HEK293 (cell line): ENCODE data around the gene TRIM62.

Experiments
- CTCF ChIA-PET: fragments of 350-600 bp; formaldehyde crosslinking; extraction: SDS; loops from one replicate; lab custom pipeline; 2021; ENCODE audit warnings: antibody characterized with exemption; lab: Yijun Ruan, JAX
- POLR2A ChIA-PET: fragments of 300-600 bp; formaldehyde crosslinking; extraction: SDS; loops from one replicate; lab custom pipeline; 2020; ENCODE audit warnings: antibody characterized with exemption, inconsistent platforms; lab: Yijun Ruan, JAX
- H3K27ac ChIP-seq: fragments of 200-500 bp; sonication (Bioruptor generic); 2 replicates; pipeline ENCODE4 v1.5.1; 2014; ENCODE audit warnings: low read depth, low read length, control low read depth, inconsistent platforms; ENCODE audit errors: extremely low read depth
- H3K36me3 ChIP-seq, 2 experiments: fragments of 200-500 bp in 1 of 2; sonication (Bioruptor generic) in 1 of 2; 1 replicate in 1 of 2; 2 replicates in 1 of 2; pipeline ENCODE4 v1.5.1; 2014 to 2017; ENCODE audit warnings: inconsistent platforms in 2 of 2, low read length in 2 of 2; ENCODE audit not compliant: control insufficient read depth in 2 of 2, insufficient read depth in 1 of 2
- H3K4me1 ChIP-seq: fragments of 200-500 bp; sonication (Bioruptor generic); 2 replicates; pipeline ENCODE4 v1.5.1; 2014; ENCODE audit warnings: mild to moderate bottlenecking, low read length, inconsistent platforms; ENCODE audit not compliant: control insufficient read depth, insufficient read depth
- H3K4me3 ChIP-seq: 2 replicates; pipeline ENCODE4 v1.5.1; 2011; ENCODE audit warnings: low read depth, mild to moderate bottlenecking, control low read depth, low read length, moderate library complexity
- H3K9me3 ChIP-seq: fragments of 200-500 bp; sonication (Bioruptor generic); 2 replicates; pipeline ENCODE4 v1.5.1; 2014; ENCODE audit warnings: low read depth, low read length, inconsistent platforms; ENCODE audit not compliant: control insufficient read depth, insufficient read depth
- HIC1 ChIP-seq: fragments of 450-650 bp; formaldehyde crosslinking; IDR thresholded peaks from 2 replicates; pipeline ENCODE4 v1.5.1; 2016; ENCODE audit warnings: missing biosample characterization, missing genetic modification characterization
- HOXA7 ChIP-seq: sonication (generic); formaldehyde crosslinking; IDR thresholded peaks from 2 replicates; pipeline ENCODE4 v1.8.1; 2022; ENCODE audit warnings: missing genetic modification reagents, borderline replicate concordance
- MYNN ChIP-seq: fragments of 450-650 bp; formaldehyde crosslinking; IDR thresholded peaks from 2 replicates; pipeline ENCODE4 v1.5.1; 2016; ENCODE audit warnings: missing biosample characterization, missing genetic modification characterization, borderline replicate concordance
- PRDM10 ChIP-seq: fragments of 450-650 bp; formaldehyde crosslinking; IDR thresholded peaks from 2 replicates; pipeline ENCODE4 v1.5.1; 2016; ENCODE audit warnings: missing biosample characterization, missing genetic modification characterization
- PRDM4 ChIP-seq: fragments of 450-650 bp; formaldehyde crosslinking; IDR thresholded peaks from 2 replicates; pipeline ENCODE4 v1.5.1; 2017; ENCODE audit warnings: missing biosample characterization, missing genetic modification characterization
- PRDM6 ChIP-seq: fragments of 450-650 bp; formaldehyde crosslinking; IDR thresholded peaks from 2 replicates; pipeline ENCODE4 v1.5.1; 2017; ENCODE audit warnings: missing biosample characterization, missing genetic modification characterization
- REST ChIP-seq: fragments of 450-650 bp; formaldehyde crosslinking; IDR thresholded peaks from 2 replicates; pipeline ENCODE4 v1.5.1; 2016; ENCODE audit warnings: missing biosample characterization, missing genetic modification characterization
- SALL2 ChIP-seq: fragments of 450-650 bp; formaldehyde crosslinking; IDR thresholded peaks from 2 replicates; pipeline ENCODE4 v1.5.0; 2017; ENCODE audit warnings: missing biosample characterization, mild to moderate bottlenecking, missing genetic modification characterization, borderline replicate concordance
- TRIM28 ChIP-seq: IDR thresholded peaks from 2 replicates; pipeline ENCODE4 v1.6.1; 2011; ENCODE audit warnings: low read length, control low read depth, borderline replicate concordance
- ZBTB20 ChIP-seq: fragments of 450-650 bp; formaldehyde crosslinking; IDR thresholded peaks from 2 replicates; pipeline ENCODE4 v1.5.1; 2016; ENCODE audit warnings: missing biosample characterization, missing genetic modification characterization
- ZNF18 ChIP-seq: fragments of 450-650 bp; formaldehyde crosslinking; IDR thresholded peaks from 2 replicates; pipeline ENCODE4 v1.5.1; 2016; ENCODE audit warnings: missing biosample characterization, missing genetic modification characterization
- ZNF302 ChIP-seq: fragments of 450-650 bp; formaldehyde crosslinking; IDR thresholded peaks from 2 replicates; pipeline ENCODE4 v1.5.1; 2016; ENCODE audit warnings: missing biosample characterization, missing genetic modification characterization, low read depth
- ZNF311 ChIP-seq: fragments of 450-650 bp; formaldehyde crosslinking; IDR thresholded peaks from 2 replicates; pipeline ENCODE4 v1.5.1; 2017; ENCODE audit warnings: missing biosample characterization, missing genetic modification characterization, borderline replicate concordance
- ZNF544 ChIP-seq: fragments of 450-650 bp; formaldehyde crosslinking; IDR thresholded peaks from 2 replicates; pipeline ENCODE4 v1.5.0; 2017; ENCODE audit warnings: missing biosample characterization, missing genetic modification characterization
- ZNF596 ChIP-seq: fragments of 450-650 bp; IDR thresholded peaks from 2 replicates; pipeline ENCODE4 v1.5.0; 2018; ENCODE audit warnings: missing biosample characterization, mild to moderate bottlenecking, missing genetic modification characterization, moderate library complexity
- ZNF645 ChIP-seq: fragments of 450-650 bp; formaldehyde crosslinking; IDR thresholded peaks from 2 replicates; pipeline ENCODE4; 2016; ENCODE audit warnings: missing biosample characterization, missing genetic modification characterization
- ZNF654 ChIP-seq: fragments of 450-650 bp; formaldehyde crosslinking; IDR thresholded peaks from 2 replicates; pipeline ENCODE4 v1.5.1; 2016; ENCODE audit warnings: low read depth, missing biosample characterization, missing genetic modification characterization

Gene TRIM62

GRCh38 chr1:33122483-33123178 is 59.2 kb downstream of the TRIM62 start:
- ChIA-PET POLR2A (interaction anchor here (1.4 kb wide), 1 partner anchor 42 kb away, joined by 5 read pairs; the partner anchor contains the start of gene AZIN2), CTCF (no interaction called here)
- Histone ChIP-seq H3K27ac (no peak overlapping the region), H3K36me3 (peaks cover 0 to 4% of the 10 kb centered on the region in 2 experiments; a peak in 1 of 3 replicates), H3K4me1 (no peaks in the 10 kb centered on the region), H3K9me3 (no peaks in the 10 kb centered on the region), H3K4me3 (no peak overlapping the region)
- TF ChIP-seq MYNN (tag by site-specific recombination) = no peak
- TF ChIP-seq ZBTB20 (tag by site-specific recombination) = no peak
- TF ChIP-seq ZNF302 (tag by site-specific recombination) = no peak
- TF ChIP-seq PRDM4 = no peak
- TF ChIP-seq PRDM6 (tag by site-specific recombination) = no peak
- no peak for TF ChIP-seq PRDM10
- no peak for TF ChIP-seq HOXA7
- no peak for TF ChIP-seq HIC1 (tag by site-specific recombination)

GRCh38 chr1:33121728-33122127 is 60.1 kb downstream of the TRIM62 start:
- ChIA-PET POLR2A (no interaction called here), CTCF (no interaction called here)
- H3K4me3 ChIP-seq = no peak overlapping the region
- no peaks in the 10 kb centered on the region for H3K4me1 ChIP-seq
- no peaks in the 10 kb centered on the region for H3K9me3 ChIP-seq
- H3K36me3 ChIP-seq = peaks cover 0 to 4% of the 10 kb centered on the region in 2 experiments; a peak in 1 of 3 replicates
- no peak overlapping the region for H3K27ac ChIP-seq
- TF ChIP-seq SALL2 = no peak
- TF ChIP-seq ZNF311 (tag by site-specific recombination) = no peak
- no peak for TF ChIP-seq REST (tag by site-specific recombination)
- TF ChIP-seq ZNF544 (tag by site-specific recombination) = no peak
- no peak for TF ChIP-seq ZNF18 (tag by site-specific recombination)
- no peak for TF ChIP-seq TRIM28
- TF ChIP-seq ZNF645 = no peak
- TF ChIP-seq ZNF654 (tag by site-specific recombination) = no peak
- no peak for TF ChIP-seq ZNF596 (tag by site-specific recombination)
